NOMO-1 (cell line): ENCODE data around the gene TRIM25.
A peak's percentile ranks its signal among the peaks of the same experiment; 100 is the strongest.
"Not testable (repeated sequence)": the region's sequence is repeated elsewhere in the genome, so short reads cannot be mapped to it uniquely, and the experiment has no call there.

Source experiments
- DNase-seq, 2 experiments: peaks; one replicate each; lab custom pipeline; 2025; ENCODE audit not compliant: unreplicated experiment in 2 of 2; lab: John Stamatoyannopoulos, UW

The TRIM25 gene, protein sequence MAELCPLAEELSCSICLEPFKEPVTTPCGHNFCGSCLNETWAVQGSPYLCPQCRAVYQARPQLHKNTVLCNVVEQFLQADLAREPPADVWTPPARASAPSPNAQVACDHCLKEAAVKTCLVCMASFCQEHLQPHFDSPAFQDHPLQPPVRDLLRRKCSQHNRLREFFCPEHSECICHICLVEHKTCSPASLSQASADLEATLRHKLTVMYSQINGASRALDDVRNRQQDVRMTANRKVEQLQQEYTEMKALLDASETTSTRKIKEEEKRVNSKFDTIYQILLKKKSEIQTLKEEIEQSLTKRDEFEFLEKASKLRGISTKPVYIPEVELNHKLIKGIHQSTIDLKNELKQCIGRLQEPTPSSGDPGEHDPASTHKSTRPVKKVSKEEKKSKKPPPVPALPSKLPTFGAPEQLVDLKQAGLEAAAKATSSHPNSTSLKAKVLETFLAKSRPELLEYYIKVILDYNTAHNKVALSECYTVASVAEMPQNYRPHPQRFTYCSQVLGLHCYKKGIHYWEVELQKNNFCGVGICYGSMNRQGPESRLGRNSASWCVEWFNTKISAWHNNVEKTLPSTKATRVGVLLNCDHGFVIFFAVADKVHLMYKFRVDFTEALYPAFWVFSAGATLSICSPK

DNA sequence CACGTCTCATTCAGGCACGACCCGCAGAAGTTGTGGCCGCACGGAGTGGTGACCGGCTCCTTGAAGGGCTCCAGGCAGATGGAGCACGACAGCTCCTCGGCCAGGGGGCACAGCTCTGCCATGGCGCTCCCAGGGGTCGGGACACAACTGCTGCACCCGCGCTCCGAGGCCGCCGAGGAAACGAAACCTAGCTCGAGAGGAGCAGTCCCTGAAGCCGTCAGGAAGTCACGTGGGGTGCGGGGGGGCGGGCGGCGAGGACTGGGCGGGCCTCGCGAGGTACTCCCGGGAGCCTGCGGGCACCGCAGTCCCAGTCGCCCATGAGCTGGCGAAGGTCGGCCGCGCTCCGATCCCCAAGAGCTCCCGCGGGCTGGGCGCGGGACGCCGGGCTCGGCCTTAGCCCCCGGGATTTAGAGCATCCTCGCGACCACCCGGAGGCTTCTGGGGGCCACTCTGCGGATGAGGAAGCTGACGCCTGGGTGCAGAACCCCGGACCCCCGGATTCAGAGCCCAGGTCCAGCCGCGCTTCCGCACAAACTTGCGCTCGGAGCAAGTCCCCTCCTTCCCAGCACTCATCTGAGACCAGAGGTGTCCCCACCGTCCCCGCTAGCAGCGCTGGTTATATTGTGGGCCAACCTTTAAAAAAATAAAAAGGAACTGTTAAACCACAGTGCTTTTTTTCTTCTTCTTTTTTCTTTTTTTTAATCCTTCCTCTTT, at the start of gene TRIM25:
TRIM25 (minus strand) TSS at position 183 of the 714 bp plus-strand sequence; CDS start at position 122, 61 bp downstream.
- peak; percentile 84 to 95 for DNase-seq

GRCh38 chr17:56960596-56961538, 47.0 kb upstream of the TRIM25 start, which contains the start of gene COIL:
Gene COIL, minus strand, starts transcription at chr17:56961050. Its CDS starts 31 bp downstream, at chr17:56961019.
- DNase-seq = peak; percentile 91

- DNase-seq = no peak
These were observed 43.1 kb upstream of the TRIM25 start for GRCh38 chr17:56956992-56957391.

DNA sequence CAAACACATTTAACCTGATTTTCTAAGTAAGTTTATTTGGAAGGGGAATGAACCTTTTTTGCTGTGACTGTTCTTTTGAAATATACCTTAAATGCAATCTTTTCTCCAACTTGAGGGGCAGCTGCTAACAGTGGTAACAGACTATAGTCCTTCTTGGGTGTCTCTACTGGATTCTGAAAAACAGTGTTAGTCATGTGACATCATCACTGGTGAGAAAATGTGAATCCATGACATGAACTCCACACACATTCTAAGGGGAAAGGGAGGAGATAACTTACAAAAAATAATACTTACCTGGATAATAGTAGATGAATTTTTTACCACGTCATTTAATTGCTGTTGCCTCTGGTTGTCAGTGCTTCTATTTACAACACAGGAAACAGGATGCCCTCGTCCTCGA, 35.7 kb upstream of the TRIM25 start:
- no peak for DNase-seq

DNA sequence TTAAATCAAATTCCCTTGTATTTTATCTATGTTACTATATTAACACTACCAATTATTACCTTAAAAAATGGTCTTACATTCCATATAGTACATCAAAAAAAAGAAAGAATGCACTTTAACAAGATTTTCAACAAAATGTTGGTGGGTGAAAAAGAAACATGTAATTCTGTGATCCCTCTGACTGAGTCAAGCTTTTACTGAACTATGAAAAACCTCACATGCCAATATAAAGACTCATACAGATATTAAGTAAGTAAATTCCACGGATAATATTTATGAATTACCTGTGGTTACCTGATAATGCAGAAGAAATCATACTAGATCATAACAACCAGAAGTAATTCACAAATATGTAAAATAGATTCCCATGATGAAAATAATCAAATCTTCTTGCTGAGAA, 34.6 kb upstream of the TRIM25 start:
- DNase-seq = no peak

DNA sequence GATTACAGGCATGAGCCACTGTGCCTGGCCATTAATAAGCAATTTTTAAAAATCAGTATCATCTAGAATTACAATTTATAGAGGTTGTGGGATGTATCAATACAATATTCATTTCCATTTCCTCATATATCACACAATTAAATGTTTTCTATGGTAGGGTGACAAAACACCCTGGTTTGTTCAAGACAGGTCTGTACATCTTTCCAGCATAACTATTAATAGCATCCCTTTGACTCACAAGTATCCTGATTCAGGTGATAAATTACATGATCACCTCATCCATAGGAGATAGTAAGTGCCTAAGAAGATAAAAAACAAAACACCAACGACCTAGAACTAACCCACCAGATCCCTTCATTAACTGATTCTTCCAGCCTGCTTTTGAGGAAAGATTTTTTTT, 33.9 kb upstream of the TRIM25 start:
- DNase-seq = no peak

DNA sequence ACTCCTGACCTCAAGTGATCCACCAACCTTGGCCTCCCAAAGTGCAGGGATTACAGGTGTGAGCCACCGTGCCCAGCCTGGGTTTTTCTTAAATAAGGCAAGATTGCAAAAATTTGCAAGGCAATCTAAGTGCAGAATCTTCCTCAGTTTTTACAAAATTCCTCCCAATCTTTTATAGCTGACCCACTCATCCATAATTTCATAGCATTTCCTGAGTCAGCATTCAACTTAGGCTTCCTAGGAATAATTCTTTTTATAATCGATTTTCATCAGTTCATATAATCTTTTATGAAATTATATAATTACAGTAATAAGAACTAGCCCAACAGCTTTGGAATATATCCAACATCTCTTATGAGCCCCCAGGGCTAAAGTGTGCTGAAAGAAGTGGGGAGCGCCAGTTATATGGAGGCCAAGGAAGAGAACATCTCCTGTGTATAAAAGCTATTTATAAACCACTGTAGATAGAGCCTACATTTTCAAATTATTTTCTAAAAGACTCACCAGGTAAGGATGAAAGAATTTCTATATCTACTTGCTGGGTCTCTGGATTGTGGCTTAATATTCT, 32.2 kb upstream of the TRIM25 start:
- no peak for DNase-seq

GRCh38 chr17:56943505-56944125, 29.8 kb upstream of the TRIM25 start:
- no peak for DNase-seq

DNA sequence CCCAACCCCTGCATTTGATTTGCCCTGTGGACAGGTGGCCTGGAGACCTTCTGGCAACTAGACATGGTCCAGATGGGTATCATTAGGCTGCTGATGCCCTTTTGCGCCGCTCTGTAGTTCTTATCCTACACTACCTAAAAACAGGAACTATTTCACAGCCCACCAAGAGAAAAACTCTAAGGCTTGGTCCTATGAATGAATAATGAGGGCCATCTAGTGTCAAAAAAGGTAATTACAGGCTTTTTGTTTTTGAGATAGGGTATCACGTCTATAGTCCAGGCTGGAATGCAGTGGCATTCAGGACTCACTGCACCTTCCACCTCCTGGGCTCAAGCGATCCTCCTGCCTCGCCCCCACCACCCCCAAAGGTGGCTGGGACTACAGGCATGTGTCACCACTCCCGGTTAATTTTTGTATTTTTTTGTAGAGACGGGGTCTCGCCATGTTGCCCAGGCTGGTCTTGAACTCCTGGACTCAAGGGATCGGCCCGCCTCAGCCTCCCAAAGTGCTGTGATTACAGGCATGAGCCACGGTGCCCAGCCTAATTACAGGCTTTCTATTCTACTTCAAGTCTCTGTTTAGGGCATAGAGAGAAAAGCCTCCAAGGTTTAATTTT, 26.1 kb upstream of the TRIM25 start:
- DNase-seq = peak; percentile 39 to 78

DNA sequence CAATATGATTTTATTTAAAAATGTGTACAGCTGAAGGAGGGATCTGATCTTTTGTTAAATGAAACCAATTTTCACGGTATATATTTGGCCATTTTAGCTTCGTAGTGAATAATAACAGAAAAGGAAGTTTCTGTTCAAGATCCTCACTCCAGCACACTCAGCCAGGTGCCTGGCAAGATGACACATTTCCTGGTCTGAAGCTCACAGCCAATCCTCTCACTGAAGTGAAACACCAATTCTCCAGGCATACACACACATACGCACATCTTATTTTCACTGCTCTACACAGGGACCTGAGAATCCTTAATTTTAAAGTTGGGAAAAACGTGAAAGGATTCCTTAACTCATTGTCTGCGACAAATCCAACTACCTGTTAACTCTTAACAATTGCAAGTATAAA, 24.4 kb upstream of the TRIM25 start:
- DNase-seq = not testable (repeated sequence)

DNA sequence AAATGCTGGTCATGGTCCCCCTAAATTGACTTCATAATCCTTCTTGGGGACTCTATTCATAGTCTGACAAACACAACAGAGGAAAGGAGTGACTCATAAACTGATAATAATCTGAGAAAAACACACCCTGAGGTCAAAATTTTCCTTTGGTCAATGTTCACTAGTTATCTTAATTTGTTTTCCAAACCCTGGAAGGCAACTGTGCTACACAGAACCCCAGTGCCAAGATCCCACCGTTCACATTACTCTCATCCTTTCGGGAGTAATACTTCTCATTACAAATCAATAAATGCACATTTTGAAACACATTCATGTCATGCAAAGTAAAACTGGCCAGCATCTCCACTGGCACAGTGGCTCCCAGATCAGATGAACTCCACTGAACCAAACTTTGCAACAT, 23.8 kb upstream of the TRIM25 start:
- DNase-seq = no peak

DNA sequence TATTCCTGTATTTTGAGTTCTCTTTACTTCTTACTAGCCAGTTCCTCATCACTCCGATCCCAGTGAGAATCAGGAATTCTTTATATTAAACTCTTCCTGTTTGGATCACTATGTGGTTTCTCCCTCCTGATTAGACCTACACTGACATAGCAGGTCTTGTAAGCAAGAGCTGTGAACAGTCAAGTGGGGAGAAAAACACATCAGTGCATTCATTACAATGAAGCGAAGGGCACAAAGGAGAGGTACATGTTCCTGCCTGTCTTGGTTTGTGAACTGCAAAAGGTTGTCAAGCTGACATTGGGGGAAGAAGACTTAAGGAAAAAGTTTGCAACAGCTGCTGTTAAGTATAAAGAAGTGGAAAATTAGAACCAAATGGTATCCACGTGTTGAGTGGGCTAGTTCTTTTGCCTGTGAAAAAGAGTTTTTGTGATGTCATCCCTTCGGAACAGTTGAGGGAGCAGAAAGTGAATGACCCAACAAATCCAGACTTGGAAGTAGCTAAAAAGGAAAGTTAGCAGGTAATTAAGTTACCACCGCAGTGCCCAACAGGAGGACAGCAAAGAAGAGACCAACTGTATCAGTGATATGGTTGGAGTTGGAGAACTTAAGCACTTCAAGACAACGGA, 23.0 kb upstream of the TRIM25 start:
- no peak for DNase-seq

DNA sequence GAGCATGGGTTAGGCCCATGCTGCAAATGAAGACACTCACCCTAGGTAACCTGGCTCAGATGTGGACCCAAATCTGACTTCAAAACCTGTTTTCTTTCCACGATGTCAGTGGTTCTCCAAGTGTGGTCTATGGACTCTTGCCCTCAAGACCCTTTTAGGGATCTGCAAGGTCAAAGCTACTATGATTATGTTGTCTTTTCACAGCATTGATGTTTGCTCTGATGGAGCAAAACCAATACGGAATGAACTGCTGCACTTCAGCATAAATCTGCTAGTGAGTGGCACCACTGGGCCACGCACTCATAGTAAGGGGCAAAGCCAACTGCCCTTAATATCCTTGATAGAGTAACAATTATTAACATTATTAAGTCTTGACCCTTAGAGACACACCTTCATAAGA, 21.6 kb upstream of the TRIM25 start:
- DNase-seq = no peak

GRCh38 chr17:56934280-56934679, 20.4 kb upstream of the TRIM25 start:
- no peak for DNase-seq

- no peak for DNase-seq
These were observed 20.0 kb upstream of the TRIM25 start for GRCh38 chr17:56933868-56934267.

- DNase-seq = no peak
These were observed 19.4 kb upstream of the TRIM25 start for GRCh38 chr17:56933151-56933745.

DNA sequence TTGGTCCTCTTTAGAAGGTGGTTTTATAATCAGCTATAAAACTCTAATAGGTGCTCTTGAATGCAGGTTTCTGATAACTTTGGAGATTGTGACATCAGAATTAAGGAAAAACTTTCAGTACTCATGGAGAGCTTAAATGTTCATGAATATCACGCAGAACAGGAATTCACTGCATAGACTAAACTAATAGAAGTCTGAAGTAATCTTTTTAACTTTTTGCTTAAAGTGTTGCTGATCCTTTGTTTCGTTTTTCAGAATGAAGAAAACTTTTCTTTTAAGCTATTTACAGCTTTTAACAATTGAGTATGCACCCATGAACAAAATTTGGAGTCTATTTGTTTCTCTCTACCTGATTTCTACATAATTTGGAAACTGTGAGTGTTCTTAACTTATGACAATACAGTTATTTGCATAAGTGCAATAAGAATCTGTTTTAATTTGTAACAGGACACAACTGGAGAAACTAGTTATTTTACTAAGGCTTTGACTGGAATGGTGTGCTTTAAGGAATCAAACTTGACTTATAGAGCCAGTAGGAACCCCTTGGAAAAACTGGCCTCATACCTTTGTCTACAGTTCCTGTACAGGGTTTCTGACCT, 17.0 kb upstream of the TRIM25 start:
- no peak for DNase-seq

- no peak for DNase-seq
These were observed 15.6 kb upstream of the TRIM25 start for GRCh38 chr17:56929362-56929969.
